NT2/D1 (cell line): ENCODE measurements around the gene PNPLA8.

ENCODE experiments used
- SUZ12 ChIP-seq: IDR thresholded peaks from 2 replicates; pipeline ENCODE4 v1.6.1; 2011; ENCODE audit not compliant: insufficient read length, insufficient read depth; ENCODE audit errors: extremely low read depth
- YY1 ChIP-seq: IDR thresholded peaks from 2 replicates; pipeline ENCODE4 v1.6.1; 2011; ENCODE audit not compliant: insufficient read length, insufficient read depth
- ZNF274 ChIP-seq: IDR thresholded peaks from 2 replicates; pipeline ENCODE4 v1.6.1; 2011; ENCODE audit warnings: mild to moderate bottlenecking, low read depth, low read length

DNA sequence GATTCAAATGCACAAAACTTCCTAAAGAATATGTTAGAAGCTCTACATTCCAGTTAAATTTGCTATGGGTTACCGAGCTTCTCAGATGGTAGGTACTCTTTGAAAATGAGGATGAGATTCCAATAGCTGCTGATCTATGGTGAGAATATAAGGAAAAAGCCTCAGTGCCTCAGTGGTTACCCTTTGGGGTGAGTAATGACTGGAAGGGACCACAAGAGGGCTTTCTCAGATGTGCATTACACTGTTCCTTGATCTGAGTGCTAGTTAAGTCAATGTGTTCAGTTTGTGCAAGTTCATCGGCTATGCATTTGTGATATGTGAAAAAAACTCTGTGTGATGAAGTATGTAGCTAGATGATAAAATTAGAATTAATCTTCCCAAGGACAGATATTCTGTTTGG is 73.2 kb downstream of the PNPLA8 start:
- TF ChIP-seq ZNF274, result no peak
- no peak for TF ChIP-seq SUZ12
- no peak for TF ChIP-seq YY1
